ENCODE results near the gene ARL15. TPM values are rescaled to one million over a fixed set of nuclear protein-coding genes. Genes with fewer than 3 reads are reported as not detected.

Gene ARL15
- total and polyA plus RNA-seq, 2 of the 4 experiments (the other 2 are of a cell fraction): 7.3 to 19.2 TPM

DNA sequence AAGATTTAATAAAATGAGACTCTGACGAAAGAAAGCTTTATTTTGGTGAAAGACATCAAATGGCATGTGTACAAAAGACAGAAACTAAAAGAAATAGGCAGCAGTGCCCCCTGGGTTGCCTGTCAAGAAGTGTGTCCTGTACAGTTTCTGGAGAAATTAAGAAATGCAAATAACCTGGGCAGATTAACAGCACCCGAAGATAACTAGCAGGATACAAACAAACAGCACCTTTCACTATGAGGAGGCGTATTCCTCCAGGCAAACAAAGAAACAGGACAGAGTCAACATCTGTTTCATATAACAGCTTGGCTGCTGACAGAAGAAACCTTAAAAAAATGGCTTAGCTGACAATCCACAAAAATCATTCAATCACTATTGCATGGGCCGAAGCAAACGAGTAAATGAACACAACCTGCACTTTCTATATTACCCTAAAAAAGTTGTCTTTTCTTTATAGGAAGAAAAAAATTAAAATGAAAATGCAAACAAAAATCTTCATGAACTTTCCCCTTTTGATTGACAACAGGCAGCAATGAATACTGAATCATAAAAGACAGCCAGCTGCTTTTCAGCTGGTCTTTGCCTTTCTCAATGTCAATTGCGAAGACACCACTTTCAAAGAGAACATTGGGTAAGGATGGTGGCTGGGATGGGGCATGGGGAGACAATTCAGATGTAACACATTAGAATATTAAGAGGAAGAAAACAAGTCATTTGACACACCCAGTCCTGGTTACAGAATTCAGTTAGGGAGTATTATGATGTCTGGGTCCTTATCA lies 162.1 kb downstream of the ARL15 start:
- no peak overlapping the region for H2AK5ac ChIP-seq (ENCODE audit: low read depth, low read length)
- ChIA-PET CTCF (interaction anchor here (1.1 kb wide), 1 partner anchor 15 kb away, joined by 3 read pairs; no protein-coding TSS in a partner anchor), POLR2A (ENCODE audit: unreplicated experiment) (no interaction called here)
- no peak overlapping the region for H3K9ac ChIP-seq (ENCODE audit: low read depth, low read length)
- peak; percentile 12 for DNase-seq
- 0 out of 2 replicates have a peak overlapping the region, but pooled peaks have one; percentile 5 for H3K23ac ChIP-seq (ENCODE audit: low read depth, low read length)
- no peaks in the 10 kb centered on the region for H3K4me1 ChIP-seq (ENCODE audit: control insufficient read depth, insufficient read depth, low read length)
- no peak overlapping the region for H2BK15ac ChIP-seq (ENCODE audit: low read depth, low read length)
- BruUV-seq (replicated peaks): no TSS peak
- peak; percentile 37 for TF ChIP-seq RAD21 (IDR thresholded peaks at IDR 0.05; ENCODE audit: low read length)
- peak; percentile 30 for TF ChIP-seq SMC3 (IDR thresholded peaks at IDR 0.05; ENCODE audit: low read depth, low read length)
- TF ChIP-seq POLR2A (IDR thresholded peaks at IDR 0.05; ENCODE audit: low read depth, low read length): no peak
- TF ChIP-seq, protein P1, sequence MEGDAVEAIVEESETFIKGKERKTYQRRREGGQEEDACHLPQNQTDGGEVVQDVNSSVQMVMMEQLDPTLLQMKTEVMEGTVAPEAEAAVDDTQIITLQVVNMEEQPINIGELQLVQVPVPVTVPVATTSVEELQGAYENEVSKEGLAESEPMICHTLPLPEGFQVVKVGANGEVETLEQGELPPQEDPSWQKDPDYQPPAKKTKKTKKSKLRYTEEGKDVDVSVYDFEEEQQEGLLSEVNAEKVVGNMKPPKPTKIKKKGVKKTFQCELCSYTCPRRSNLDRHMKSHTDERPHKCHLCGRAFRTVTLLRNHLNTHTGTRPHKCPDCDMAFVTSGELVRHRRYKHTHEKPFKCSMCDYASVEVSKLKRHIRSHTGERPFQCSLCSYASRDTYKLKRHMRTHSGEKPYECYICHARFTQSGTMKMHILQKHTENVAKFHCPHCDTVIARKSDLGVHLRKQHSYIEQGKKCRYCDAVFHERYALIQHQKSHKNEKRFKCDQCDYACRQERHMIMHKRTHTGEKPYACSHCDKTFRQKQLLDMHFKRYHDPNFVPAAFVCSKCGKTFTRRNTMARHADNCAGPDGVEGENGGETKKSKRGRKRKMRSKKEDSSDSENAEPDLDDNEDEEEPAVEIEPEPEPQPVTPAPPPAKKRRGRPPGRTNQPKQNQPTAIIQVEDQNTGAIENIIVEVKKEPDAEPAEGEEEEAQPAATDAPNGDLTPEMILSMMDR (conservative IDR thresholded peaks at IDR 0.05; ENCODE audit: low read depth, low read length): peak; percentile 32; the same call in 1 of the 2 replicates
- no peak for TF ChIP-seq USF2 (IDR thresholded peaks at IDR 0.05; ENCODE audit: low read depth, low read length)
- no peak for TF ChIP-seq RCOR1 (IDR thresholded peaks at IDR 0.05; ENCODE audit: insufficient replicate concordance, low read length)
- TF ChIP-seq ELK1 (IDR thresholded peaks at IDR 0.05; ENCODE audit: borderline replicate concordance, low read depth, low read length): no peak
- no CpG with 5 or more reads among the region's 6 CpGs for WGBS, 2 experiments (ENCODE audit: extremely low coverage in 2 of 2, insufficient read length in 1 of 2)
- no peak overlapping the region for H4K8ac ChIP-seq (ENCODE audit: low read depth in 2 of 2, low read length in 2 of 2)
- no peak overlapping the region for H2BK120ac ChIP-seq (ENCODE audit: low read depth, low read length)
- H3K4me2 ChIP-seq (ENCODE audit: low read depth, low read length): no peak overlapping the region
- H3K79me1 ChIP-seq (ENCODE audit: low read depth in 1 of 2, low read length in 2 of 2): no peaks in the 10 kb centered on the region
- no peak overlapping the region for H3K56ac ChIP-seq (ENCODE audit: extremely low read depth, insufficient read depth, low read length)
- no peak overlapping the region for H2AK9ac ChIP-seq (replicated peaks; ENCODE audit: low read depth, low read length, poor library complexity)
- no peaks in the 10 kb centered on the region for H3K27me3 ChIP-seq (ENCODE audit: control insufficient read depth, insufficient read depth, low read length)
- H2BK20ac ChIP-seq (ENCODE audit: low read depth, low read length): no peak overlapping the region
- no peak overlapping the region for H3K18ac ChIP-seq (ENCODE audit: low read depth, low read length)
- no peaks in the 10 kb centered on the region for H3K9me3 ChIP-seq (ENCODE audit: control insufficient read depth, insufficient read depth, low read length)
- no peak overlapping the region for H4K91ac ChIP-seq (ENCODE audit: insufficient read depth, low read depth, low read length)
- H3K36me3 ChIP-seq (ENCODE audit: control insufficient read depth, insufficient read depth, low read length): no peaks in the 10 kb centered on the region
- H4K5ac ChIP-seq (ENCODE audit: low read depth, low read length): no peak overlapping the region
- H3K14ac ChIP-seq (replicated peaks; ENCODE audit: low read depth, low read length): no peak overlapping the region
- no peak overlapping the region for H2AFZ ChIP-seq (replicated peaks; ENCODE audit: low read length, poor library complexity)
- H3K4me3 ChIP-seq (ENCODE audit: insufficient read depth, low read depth, low read length): no peak overlapping the region
- in situ Hi-C loops (cut with MboI; ENCODE audit: low sequenced_read_pairs): no loop called here
- intact Hi-C loops (cut with micrococcal nuclease): no loop called here
- dilution Hi-C loops (cut with HindIII; ENCODE audit: low sequenced_read_pairs, unreplicated experiment): no loop called here
- H3K4ac ChIP-seq (ENCODE audit: low read depth, low read length): no peak overlapping the region
- H4K20me1 ChIP-seq (ENCODE audit: insufficient read depth, low read length): no peaks in the 10 kb centered on the region
- no peak overlapping the region for H3K27ac ChIP-seq (ENCODE audit: insufficient read depth, low read length)
- H2BK5ac ChIP-seq (ENCODE audit: low read depth, low read length, poor library complexity, severe bottlenecking): no peak overlapping the region
- no peak for ATAC-seq (ENCODE audit: low read depth)
- no peaks in the 10 kb centered on the region for H3K9me1 ChIP-seq (ENCODE audit: insufficient read depth, low read length)
